Measurements from ENCODE around the gene GGA2.

The GGA2 gene

DNA sequence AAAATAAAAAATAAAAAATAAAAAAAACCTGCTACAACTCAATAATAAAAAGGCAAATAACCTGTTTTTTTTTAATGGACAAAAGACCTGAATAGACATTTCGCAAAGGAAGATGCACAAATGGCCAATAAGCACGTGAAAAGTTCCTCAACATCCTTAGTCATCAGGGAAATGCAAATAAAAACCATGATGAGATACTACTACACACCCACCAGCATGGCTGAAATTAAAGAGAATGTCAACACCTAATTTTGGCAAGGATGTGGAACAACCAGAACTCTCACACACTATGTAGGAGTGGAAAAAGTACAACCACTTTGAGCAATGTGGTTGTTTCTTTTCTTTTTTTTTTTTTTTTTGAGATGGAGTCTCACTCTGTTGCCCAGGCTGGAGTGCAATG is 81.9 kb downstream of the GGA2 start:
- TF ChIP-seq FOXP2 (optimal IDR thresholded peaks at IDR 0.05; ENCODE audit: borderline replicate concordance, extremely low read depth, extremely low read length, insufficient read depth), result no peak

DNA sequence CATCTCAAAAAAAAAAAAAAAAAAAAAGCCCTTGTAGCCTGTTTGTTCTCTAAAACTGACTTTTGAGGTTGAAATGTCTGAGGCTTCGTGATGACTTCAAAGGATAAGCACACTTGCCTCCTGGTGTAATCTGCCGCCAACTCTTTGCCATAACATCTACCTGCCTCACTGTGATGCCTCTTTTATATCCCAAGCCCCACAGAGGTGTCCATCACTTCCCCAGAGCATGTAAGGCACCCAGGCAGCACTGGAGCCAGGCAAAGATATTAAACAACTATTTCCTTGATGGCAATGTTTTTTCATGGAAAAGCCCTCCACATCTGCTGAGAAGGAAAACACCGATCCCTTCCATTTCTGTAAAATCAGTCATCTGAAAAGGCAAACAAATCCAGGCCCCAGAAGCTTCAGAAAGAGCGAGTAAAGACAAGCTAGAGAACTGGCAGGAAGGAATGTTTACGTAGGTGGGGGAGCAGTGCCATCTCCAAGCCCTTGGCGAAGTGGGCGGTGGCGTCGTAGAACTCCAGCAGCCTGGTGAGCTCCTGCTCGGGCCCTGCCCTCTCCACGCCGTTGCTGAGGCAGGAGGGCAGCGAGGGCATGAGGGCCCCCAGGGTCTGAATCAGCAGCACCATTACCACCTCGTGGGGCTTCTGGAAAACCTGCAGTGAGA is 85.9 kb downstream of the GGA2 start:
- TF ChIP-seq POLR2AphosphoS5 (IDR thresholded peaks at IDR 0.05; ENCODE audit: low read depth, low read length), result no peak
- no peak for TF ChIP-seq TAF1 (IDR thresholded peaks at IDR 0.05; ENCODE audit: borderline replicate concordance, insufficient read depth, low read length)
- TF ChIP-seq, protein P1, sequence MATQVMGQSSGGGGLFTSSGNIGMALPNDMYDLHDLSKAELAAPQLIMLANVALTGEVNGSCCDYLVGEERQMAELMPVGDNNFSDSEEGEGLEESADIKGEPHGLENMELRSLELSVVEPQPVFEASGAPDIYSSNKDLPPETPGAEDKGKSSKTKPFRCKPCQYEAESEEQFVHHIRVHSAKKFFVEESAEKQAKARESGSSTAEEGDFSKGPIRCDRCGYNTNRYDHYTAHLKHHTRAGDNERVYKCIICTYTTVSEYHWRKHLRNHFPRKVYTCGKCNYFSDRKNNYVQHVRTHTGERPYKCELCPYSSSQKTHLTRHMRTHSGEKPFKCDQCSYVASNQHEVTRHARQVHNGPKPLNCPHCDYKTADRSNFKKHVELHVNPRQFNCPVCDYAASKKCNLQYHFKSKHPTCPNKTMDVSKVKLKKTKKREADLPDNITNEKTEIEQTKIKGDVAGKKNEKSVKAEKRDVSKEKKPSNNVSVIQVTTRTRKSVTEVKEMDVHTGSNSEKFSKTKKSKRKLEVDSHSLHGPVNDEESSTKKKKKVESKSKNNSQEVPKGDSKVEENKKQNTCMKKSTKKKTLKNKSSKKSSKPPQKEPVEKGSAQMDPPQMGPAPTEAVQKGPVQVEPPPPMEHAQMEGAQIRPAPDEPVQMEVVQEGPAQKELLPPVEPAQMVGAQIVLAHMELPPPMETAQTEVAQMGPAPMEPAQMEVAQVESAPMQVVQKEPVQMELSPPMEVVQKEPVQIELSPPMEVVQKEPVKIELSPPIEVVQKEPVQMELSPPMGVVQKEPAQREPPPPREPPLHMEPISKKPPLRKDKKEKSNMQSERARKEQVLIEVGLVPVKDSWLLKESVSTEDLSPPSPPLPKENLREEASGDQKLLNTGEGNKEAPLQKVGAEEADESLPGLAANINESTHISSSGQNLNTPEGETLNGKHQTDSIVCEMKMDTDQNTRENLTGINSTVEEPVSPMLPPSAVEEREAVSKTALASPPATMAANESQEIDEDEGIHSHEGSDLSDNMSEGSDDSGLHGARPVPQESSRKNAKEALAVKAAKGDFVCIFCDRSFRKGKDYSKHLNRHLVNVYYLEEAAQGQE (IDR thresholded peaks at IDR 0.05; ENCODE audit: insufficient read depth in 1 of 2, low read depth in 2 of 2, low read length in 2 of 2), result no peak
- TF ChIP-seq SIN3A (IDR thresholded peaks at IDR 0.05; ENCODE audit: borderline replicate concordance, insufficient read depth, low read length), result no peak
- TF ChIP-seq FOXP2 (optimal IDR thresholded peaks at IDR 0.05; ENCODE audit: borderline replicate concordance, extremely low read depth, extremely low read length, insufficient read depth), result no peak

GRCh38 chr16:23423496-23424049 is 86.7 kb downstream of the GGA2 start:
- TF ChIP-seq, protein P1 (IDR thresholded peaks at IDR 0.05; ENCODE audit: insufficient read depth in 1 of 2, low read depth in 2 of 2, low read length in 2 of 2), result 0 out of 4 replicates have a peak, but pooled peaks of 1 of the 2 experiments have one; percentile 54
- TF ChIP-seq SIN3A (IDR thresholded peaks at IDR 0.05; ENCODE audit: borderline replicate concordance, insufficient read depth, low read length) (no peak), FOXP2 (optimal IDR thresholded peaks at IDR 0.05; ENCODE audit: borderline replicate concordance, extremely low read depth, extremely low read length, insufficient read depth) (peak; percentile 33)

DNA sequence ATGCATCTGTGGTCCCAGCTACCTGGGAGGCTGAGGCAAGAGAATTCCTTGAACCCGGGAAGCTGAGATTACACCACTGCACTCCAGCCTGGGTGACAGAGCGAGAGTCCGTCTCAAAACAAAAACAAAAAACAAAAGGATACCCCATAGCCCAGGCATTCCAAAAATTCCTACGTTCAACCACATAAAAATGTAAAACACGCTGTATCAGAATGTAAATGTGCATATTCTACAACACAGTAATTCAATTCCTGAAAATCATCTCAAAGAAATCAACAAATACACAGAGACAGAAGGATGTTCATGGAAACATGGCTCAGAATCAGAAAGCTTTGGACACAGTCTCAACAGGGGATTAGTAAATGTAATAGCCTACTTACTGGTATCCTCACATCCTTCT is 90.3 kb downstream of the GGA2 start:
- TF ChIP-seq POLR2AphosphoS5 (IDR thresholded peaks at IDR 0.05; ENCODE audit: low read depth, low read length) (no peak), TAF1 (IDR thresholded peaks at IDR 0.05; ENCODE audit: borderline replicate concordance, insufficient read depth, low read length) (no peak), FOXP2 (optimal IDR thresholded peaks at IDR 0.05; ENCODE audit: borderline replicate concordance, extremely low read depth, extremely low read length, insufficient read depth) (no peak), SIN3A (IDR thresholded peaks at IDR 0.05; ENCODE audit: borderline replicate concordance, insufficient read depth, low read length) (no peak)
- TF ChIP-seq, protein P1 (IDR thresholded peaks at IDR 0.05; ENCODE audit: insufficient read depth in 1 of 2, low read depth in 2 of 2, low read length in 2 of 2), result no peak

GRCh38 chr16:23416816-23417215 is 93.5 kb downstream of the GGA2 start:
- TF ChIP-seq, protein P1 (IDR thresholded peaks at IDR 0.05; ENCODE audit: insufficient read depth in 1 of 2, low read depth in 2 of 2, low read length in 2 of 2), result no peak
- TF ChIP-seq FOXP2 (optimal IDR thresholded peaks at IDR 0.05; ENCODE audit: borderline replicate concordance, extremely low read depth, extremely low read length, insufficient read depth), result no peak
- no peak for TF ChIP-seq SIN3A (IDR thresholded peaks at IDR 0.05; ENCODE audit: borderline replicate concordance, insufficient read depth, low read length)
- no peak for TF ChIP-seq TAF1 (IDR thresholded peaks at IDR 0.05; ENCODE audit: borderline replicate concordance, insufficient read depth, low read length)
- TF ChIP-seq POLR2AphosphoS5 (IDR thresholded peaks at IDR 0.05; ENCODE audit: low read depth, low read length), result no peak
